ENCODE data around the gene SLC6A8. TPM values are rescaled to one million over a fixed set of nuclear protein-coding genes. Genes with fewer than 3 reads are reported as not detected.
A peak's percentile ranks its signal among the peaks of the same experiment; 100 is the strongest.

Gene SLC6A8
- total RNA-seq, 2 experiments from 2014 or later, result 2.5 to 2.7 TPM

DNA sequence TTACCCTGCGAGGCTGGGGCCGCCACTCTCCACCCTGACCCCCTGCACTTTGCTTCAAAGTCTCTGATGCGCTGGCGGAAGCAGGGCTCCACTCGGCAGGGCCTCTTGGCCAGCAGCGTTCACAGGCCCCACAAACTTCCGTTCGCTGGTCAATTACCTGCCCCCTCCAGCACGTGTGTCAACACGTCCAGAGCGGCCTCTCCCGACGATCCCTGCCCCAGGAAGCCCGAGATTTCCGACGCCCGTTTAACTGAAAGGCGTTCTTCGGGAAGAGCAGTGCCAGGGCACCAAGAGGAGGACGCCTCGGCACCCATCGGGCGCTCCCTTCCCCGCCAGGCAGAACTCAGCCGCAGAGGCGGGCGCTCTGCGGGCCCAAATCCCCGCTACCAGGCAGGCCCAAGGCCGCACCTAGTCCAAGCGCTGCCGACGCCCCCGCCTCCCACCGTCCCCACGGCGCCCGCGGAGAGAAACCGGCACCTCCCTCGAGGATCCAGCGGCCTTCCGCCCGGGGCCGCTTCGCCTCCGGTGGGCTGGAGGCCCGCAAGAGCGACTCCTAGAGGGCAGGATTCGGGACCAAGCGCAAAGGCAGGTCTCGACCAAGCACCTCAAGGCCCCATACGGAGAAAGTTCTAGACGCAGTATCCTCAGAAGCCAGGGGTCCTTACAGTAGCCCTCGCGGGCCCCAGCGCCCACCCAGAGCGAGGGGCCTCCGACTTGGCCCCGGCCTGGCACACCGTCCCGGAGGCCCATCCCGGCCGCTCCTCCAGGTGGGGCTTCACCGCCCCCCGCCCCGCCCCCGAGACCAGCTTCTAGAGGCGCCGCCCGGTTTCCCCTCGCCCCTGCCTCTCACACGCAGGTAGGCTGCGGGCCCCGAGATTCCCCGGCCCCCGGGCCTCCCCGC, 35.9 kb downstream of the SLC6A8 start:
- TF ChIP-seq CTCF (IDR thresholded peaks at IDR 0.05), result no peak
- Mint-ChIP-seq H3K27me3 (no peaks in the 10 kb centered on the region), H3K4me3 (peak overlapping the region; percentile 89), H3K9me3 (no peaks in the 10 kb centered on the region), H3K4me1 (ENCODE audit: low read depth) (peaks cover 26% of the 10 kb centered on the region), H3K27ac (peak overlapping the region; percentile 88), H3K36me3 (ENCODE audit: low read depth) (peaks cover 26% of the 10 kb centered on the region)
- CTCF ChIA-PET, result interaction anchor here (0.7 to 1.6 kb wide), 2 partner anchors 8 to 14 kb away, joined by 4 read pairs; no protein-coding TSS in a partner anchor
- DNase-seq, result peak; percentile 73
- ATAC-seq, result peak; percentile 18
- intact Hi-C loops (cut with micrococcal nuclease), result no loop called here
- POLR2A ChIA-PET, result interaction anchor here (0.8 kb wide), 1 partner anchor 14 kb away, joined by 3 read pairs; no protein-coding TSS in a partner anchor

DNA sequence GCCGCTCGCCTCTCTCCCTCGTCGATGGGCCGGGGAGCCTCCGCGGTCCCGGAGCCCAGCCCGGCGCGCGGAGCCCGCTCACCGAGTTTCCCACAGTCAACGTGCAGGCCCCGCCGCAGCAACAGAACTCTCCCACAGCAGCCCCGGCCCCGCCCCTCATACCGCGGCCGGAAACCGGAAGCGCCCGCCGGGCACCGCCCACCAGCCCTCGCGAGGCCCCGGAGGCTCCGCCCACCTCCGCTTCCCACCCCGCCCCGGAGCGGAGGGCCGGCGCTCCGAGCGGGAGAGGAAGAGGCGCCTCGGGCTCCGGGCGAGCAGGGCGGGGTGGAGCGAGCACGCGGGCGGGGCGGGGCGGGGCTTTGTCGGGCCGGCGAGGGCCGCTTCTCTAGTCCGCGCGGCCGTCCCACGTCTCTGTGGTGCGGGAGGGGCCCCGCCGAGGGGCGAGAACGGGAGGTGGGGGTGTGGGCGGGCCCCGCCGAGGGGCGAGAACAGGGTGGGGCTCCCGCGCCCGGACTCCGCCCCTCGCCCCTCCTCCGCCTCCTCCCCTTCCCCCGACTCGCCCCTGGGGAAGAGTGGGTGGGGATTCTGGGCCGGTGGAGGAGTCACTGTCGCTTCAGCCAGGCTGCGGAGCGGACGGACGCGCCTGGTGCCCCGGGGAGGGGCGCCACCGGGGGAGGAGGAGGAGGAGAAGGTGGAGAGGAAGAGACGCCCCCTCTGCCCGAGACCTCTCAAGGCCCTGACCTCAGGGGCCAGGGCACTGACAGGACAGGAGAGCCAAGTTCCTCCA, 36.7 kb downstream of the SLC6A8 start, which contains the start of the genes ABCD1 and BCAP31:
TSS of gene ABCD1 (plus strand) at position 605 of the 787 bp plus-strand sequence. CDS start 411 bp downstream, outside the sequence.
TSS of gene BCAP31 (minus strand) at position 136 of the 787 bp plus-strand sequence. CDS start 1,143 bp downstream, outside the sequence.
- peaks cover 20% of the 10 kb centered on the region for H3K36me3 Mint-ChIP-seq (ENCODE audit: low read depth)
- ChIA-PET POLR2A (no interaction called here), CTCF (interaction anchor here (0.7 kb wide), 1 partner anchor 9 kb away, joined by 4 read pairs; no protein-coding TSS in a partner anchor)
- DNase-seq (peak; percentile 89), ATAC-seq (peak; percentile 85)
- intact Hi-C loops (cut with micrococcal nuclease), result no loop called here
- H3K27ac Mint-ChIP-seq, result peak within 1 kb of the TSS; percentile 88
- no peak for TF ChIP-seq CTCF (IDR thresholded peaks at IDR 0.05)
- H3K4me3 Mint-ChIP-seq, result peak within 1 kb of the TSS; percentile 89
- no peaks in the 10 kb centered on the region for H3K9me3 Mint-ChIP-seq
- peaks cover 23% of the 10 kb centered on the region for H3K4me1 Mint-ChIP-seq (ENCODE audit: low read depth)
- H3K27me3 Mint-ChIP-seq, result no peaks in the 10 kb centered on the region

- peak; percentile 27 for DNase-seq
- H3K27ac Mint-ChIP-seq, result no peak overlapping the region
These were observed 37.5 kb downstream of the SLC6A8 start for GRCh38 chrX:153725039-153725831.

More at GRCh38 chrX:153725039-153725831, 37.5 kb downstream of the SLC6A8 start:
- Mint-ChIP-seq H3K36me3 (ENCODE audit: low read depth) (peaks cover 18% of the 10 kb centered on the region), H3K9me3 (no peaks in the 10 kb centered on the region), H3K27me3 (no peaks in the 10 kb centered on the region), H3K4me1 (ENCODE audit: low read depth) (peaks cover 19% of the 10 kb centered on the region), H3K4me3 (peak overlapping the region; percentile 65)
- ChIA-PET CTCF (no interaction called here), POLR2A (interaction anchor here (1.2 kb wide), 1 partner anchor 69 kb away, joined by 3 read pairs; the partner anchor contains the start of genes IDH3G and SSR4)
- ATAC-seq, result peak; percentile 1
- no peak for TF ChIP-seq CTCF (IDR thresholded peaks at IDR 0.05)
- intact Hi-C loops (cut with micrococcal nuclease), result no loop called here

Data from activated CD8-positive, alpha-beta T cell treated with anti-CD3 and anti-CD28 coated beads for 36 hours (primary cell).